ENCODE data around the gene MEGF11. TPM values are rescaled to one million over a fixed set of nuclear protein-coding genes. Genes with fewer than 3 reads are reported as not detected.

The MEGF11 gene
- polyA plus RNA-seq, 2 of the 4 experiments (the other 2 are of a cell fraction): 0.25 to 0.31 TPM

DNA sequence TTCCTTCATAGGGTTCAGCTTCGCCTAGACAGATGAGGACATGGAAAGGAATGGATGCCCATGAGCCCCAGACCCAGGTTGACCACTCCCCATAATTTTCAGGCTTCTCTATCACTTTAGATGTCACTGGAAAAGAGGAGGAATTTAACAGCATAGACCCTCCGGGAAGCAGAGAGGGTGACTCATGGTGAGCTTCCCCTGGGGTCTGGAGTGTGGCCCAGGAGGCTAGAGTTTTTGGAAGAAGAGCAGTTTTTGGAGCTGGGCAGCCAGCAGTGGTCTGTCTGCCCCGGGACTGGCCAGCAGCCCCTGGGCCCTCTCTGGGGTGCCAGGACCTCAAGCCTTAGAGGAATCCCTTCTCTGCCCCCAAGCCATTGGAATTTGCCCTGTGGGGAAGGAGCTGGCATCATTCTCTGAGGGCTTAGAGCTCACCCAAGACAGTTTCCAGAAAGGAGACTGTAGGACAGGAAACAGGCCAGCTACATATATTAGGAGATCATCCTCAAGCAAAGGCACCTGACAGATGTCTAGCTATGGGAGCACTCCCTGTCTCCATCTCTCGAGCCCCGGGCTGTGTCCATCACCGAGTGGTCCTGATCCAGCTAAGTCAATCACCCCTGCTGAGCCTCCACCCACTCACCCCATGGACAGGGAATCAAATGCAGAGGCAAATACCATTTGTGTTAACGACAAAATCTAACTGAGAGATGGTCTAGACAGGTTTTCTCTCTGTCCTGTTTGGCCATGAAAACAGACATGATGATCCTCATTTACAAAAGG is 67.3 kb downstream of the MEGF11 start (continued):
- TF ChIP-seq FOSL2 (IDR thresholded peaks at IDR 0.05) (no peak), FOSL2 (CRISPR knock-in tag; IDR thresholded peaks at IDR 0.05) (no peak), CBX8 (IDR thresholded peaks at IDR 0.05) (no peak), ZSCAN20 (CRISPR knock-in tag; IDR thresholded peaks at IDR 0.05) (no peak)
- TF ChIP-seq, protein P1, sequence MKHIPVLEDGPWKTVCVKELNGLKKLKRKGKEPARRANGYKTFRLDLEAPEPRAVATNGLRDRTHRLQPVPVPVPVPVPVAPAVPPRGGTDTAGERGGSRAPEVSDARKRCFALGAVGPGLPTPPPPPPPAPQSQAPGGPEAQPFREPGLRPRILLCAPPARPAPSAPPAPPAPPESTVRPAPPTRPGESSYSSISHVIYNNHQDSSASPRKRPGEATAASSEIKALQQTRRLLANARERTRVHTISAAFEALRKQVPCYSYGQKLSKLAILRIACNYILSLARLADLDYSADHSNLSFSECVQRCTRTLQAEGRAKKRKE (CRISPR knock-in tag; IDR thresholded peaks at IDR 0.05; ENCODE audit: low read depth): no peak

DNA sequence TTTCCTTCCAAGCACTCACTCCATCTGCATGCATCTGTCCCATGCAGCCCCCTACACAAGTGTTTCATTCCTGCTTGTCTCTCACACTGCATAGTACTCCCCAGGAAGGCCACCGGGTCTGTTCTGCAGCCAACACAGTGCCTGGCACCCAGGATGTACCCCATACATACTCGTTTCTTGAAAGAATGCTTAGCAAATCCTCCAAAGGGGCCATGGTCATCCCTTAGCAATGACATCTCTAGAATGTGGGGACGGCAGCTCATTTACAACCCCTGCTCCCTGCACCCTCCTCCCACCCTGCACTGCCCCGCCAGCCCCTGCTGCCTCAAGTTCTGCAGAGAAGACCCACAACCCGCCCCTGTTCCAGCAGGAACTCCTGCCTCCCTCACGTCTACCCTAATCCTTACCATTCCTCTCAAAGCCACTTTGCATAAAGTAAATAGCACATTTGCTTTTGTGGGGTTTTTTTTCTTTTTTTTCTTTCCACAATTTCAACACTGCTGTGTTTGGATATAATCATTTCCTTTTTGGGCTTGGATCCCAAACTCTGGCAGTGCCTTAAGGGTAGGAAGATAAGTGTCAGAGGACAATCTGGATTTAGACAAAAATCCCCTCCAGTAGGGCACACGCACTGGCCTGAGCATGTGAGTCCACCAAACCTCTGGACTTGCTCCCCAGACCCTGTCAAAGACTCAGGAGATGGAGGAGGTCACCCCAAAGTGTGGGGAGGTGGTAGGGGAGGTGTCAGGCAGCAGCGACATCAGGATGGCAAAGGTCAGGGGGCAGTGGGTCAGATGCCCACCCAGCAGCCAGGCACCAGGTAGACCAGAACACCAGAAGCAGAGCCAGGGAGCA is 68.4 kb downstream of the MEGF11 start:
- TF ChIP-seq BHLHE40 (IDR thresholded peaks at IDR 0.05; ENCODE audit: low read depth, low read length) (no peak), RNF2 (IDR thresholded peaks at IDR 0.05; ENCODE audit: borderline replicate concordance, low read depth) (no peak), POLR2AphosphoS2 (conservative IDR thresholded peaks at IDR 0.05; ENCODE audit: low read length) (no peak), NR3C1 (IDR thresholded peaks at IDR 0.05) (no peak), KDM1A (IDR thresholded peaks at IDR 0.05; ENCODE audit: low read depth) (no peak), HOXB5 (CRISPR knock-in tag; IDR thresholded peaks at IDR 0.05) (no peak), RCOR1 (IDR thresholded peaks at IDR 0.05; ENCODE audit: low read depth, low read length) (no peak), FOSB (CRISPR knock-in tag; IDR thresholded peaks at IDR 0.05) (no peak), CBX8 (IDR thresholded peaks at IDR 0.05) (no peak), ZFP36 (IDR thresholded peaks at IDR 0.05; ENCODE audit: borderline replicate concordance, partially characterized antibody) (no peak), EHMT2 (IDR thresholded peaks at IDR 0.05; ENCODE audit: low read depth) (no peak)
- TF ChIP-seq, protein P1 (CRISPR knock-in tag; IDR thresholded peaks at IDR 0.05; ENCODE audit: low read depth): no peak
- TF ChIP-seq, protein P2, sequence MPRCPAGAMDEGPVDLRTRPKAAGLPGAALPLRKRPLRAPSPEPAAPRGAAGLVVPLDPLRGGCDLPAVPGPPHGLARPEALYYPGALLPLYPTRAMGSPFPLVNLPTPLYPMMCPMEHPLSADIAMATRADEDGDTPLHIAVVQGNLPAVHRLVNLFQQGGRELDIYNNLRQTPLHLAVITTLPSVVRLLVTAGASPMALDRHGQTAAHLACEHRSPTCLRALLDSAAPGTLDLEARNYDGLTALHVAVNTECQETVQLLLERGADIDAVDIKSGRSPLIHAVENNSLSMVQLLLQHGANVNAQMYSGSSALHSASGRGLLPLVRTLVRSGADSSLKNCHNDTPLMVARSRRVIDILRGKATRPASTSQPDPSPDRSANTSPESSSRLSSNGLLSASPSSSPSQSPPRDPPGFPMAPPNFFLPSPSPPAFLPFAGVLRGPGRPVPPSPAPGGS (IDR thresholded peaks at IDR 0.05): no peak
- TF ChIP-seq, protein P3, sequence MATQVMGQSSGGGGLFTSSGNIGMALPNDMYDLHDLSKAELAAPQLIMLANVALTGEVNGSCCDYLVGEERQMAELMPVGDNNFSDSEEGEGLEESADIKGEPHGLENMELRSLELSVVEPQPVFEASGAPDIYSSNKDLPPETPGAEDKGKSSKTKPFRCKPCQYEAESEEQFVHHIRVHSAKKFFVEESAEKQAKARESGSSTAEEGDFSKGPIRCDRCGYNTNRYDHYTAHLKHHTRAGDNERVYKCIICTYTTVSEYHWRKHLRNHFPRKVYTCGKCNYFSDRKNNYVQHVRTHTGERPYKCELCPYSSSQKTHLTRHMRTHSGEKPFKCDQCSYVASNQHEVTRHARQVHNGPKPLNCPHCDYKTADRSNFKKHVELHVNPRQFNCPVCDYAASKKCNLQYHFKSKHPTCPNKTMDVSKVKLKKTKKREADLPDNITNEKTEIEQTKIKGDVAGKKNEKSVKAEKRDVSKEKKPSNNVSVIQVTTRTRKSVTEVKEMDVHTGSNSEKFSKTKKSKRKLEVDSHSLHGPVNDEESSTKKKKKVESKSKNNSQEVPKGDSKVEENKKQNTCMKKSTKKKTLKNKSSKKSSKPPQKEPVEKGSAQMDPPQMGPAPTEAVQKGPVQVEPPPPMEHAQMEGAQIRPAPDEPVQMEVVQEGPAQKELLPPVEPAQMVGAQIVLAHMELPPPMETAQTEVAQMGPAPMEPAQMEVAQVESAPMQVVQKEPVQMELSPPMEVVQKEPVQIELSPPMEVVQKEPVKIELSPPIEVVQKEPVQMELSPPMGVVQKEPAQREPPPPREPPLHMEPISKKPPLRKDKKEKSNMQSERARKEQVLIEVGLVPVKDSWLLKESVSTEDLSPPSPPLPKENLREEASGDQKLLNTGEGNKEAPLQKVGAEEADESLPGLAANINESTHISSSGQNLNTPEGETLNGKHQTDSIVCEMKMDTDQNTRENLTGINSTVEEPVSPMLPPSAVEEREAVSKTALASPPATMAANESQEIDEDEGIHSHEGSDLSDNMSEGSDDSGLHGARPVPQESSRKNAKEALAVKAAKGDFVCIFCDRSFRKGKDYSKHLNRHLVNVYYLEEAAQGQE (IDR thresholded peaks at IDR 0.05): no peak
- TF ChIP-seq, protein P4, sequence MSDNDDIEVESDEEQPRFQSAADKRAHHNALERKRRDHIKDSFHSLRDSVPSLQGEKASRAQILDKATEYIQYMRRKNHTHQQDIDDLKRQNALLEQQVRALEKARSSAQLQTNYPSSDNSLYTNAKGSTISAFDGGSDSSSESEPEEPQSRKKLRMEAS (IDR thresholded peaks at IDR 0.05): no peak
- FAIRE-seq (no peak), ATAC-seq (no peak; a peak in 1 of 6 replicates), DNase-seq (ENCODE audit: low read depth in 1 of 2, low spot score in 1 of 2) (no peak)
- Histone ChIP-seq H3K4me1 (no peaks in the 10 kb centered on the region), H3K4me2 (no peak overlapping the region), H3K9me3 (no peaks in the 10 kb centered on the region), H3K27ac (no peak overlapping the region), H3K4me3 (no peak overlapping the region)
- ChIA-PET POLR2A (no interaction called here), CTCF (interaction anchor here (0.7 to 1.7 kb wide), 2 partner anchors 100 to 204 kb away, joined by 3 to 5 read pairs; no protein-coding TSS in a partner anchor)
- WGBS (ENCODE audit: missing lambda C conversion rate): 26% methylated on average over 7 of the region's 8 CpGs
